NK-92 (cell line): ENCODE measurements around the gene FHIP2A.
"Not testable (repeated sequence)": the region's sequence is repeated elsewhere in the genome, so short reads cannot be mapped to it uniquely, and the experiment has no call there.

Experiments
- DNase-seq: peaks from one replicate; lab custom pipeline; 2025; ENCODE audit not compliant: unreplicated experiment; lab: John Stamatoyannopoulos, UW

Gene FHIP2A

GRCh38 chr10:114811862-114812261, 9.7 kb upstream of the FHIP2A start:
- no peak for DNase-seq

- no peak for DNase-seq
These were observed 5.8 kb upstream of the FHIP2A start for GRCh38 chr10:114815791-114816190.

- DNase-seq: no peak
These were observed 5.3 kb upstream of the FHIP2A start for GRCh38 chr10:114816308-114816707.

DNA sequence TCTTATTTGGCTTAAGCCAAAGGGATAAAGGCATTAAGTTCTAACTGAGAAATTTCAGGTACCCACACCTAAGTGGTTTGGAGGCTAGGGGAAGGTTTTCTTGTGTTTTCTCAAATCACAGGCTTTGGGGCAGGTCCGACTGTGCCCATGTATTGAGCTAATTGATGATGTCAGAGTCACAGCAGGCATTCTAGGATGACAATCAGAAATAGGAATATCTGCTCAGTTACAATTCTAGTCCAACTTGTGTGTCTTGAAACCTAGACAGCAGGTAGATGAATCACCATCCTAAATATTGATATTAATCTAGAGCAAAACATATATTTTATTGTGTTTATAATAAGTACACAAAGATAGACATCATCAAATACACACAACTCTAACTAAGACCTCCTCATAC, 2.3 kb upstream of the FHIP2A start:
- DNase-seq: no peak

GRCh38 chr10:114821915-114822443, 399 bp downstream of the FHIP2A start:
- DNase-seq: no peak

- DNase-seq: no peak
These were observed 980 bp downstream of the FHIP2A start for GRCh38 chr10:114822444-114823076.

DNA sequence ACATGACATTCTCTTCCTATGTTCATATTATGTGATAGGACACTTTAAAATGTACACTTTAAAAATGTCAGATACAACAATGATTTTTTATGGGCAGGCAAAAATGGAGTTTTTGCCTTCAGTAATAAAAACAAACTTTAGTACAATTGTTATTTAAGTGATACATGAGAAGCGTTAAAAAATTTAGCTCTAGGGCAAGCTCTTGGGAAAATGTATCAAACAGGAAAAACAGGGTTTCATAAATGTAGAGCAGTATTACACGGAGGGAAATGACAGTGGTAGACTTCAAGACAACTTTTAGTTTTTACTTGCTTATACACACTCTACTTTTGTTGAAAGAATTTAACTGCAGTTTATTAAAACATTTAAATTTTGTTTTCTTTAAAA, 1.5 kb downstream of the FHIP2A start:
- no peak for DNase-seq

DNA sequence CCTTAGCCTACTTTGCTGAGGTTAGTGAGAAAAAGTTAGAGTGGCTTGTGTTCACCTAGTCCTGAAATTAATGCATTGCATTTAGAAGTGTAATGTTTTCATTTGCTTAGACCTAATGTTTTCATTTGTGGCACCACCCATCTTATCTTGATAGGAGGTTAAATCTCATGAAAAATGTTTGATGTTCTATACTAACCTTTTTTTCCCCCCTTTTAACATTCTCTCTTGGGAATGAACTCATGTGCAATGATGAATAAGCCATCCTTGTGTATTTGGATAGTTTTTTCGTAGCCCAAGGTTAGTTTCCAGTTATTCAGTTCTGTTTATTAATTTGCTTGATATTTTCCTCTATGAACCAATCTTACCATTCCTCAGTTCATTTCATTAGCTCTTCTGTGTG, 2.8 kb downstream of the FHIP2A start:
- no peak for DNase-seq

- DNase-seq: no peak
These were observed 4.1 kb downstream of the FHIP2A start for GRCh38 chr10:114825513-114826253.

DNA sequence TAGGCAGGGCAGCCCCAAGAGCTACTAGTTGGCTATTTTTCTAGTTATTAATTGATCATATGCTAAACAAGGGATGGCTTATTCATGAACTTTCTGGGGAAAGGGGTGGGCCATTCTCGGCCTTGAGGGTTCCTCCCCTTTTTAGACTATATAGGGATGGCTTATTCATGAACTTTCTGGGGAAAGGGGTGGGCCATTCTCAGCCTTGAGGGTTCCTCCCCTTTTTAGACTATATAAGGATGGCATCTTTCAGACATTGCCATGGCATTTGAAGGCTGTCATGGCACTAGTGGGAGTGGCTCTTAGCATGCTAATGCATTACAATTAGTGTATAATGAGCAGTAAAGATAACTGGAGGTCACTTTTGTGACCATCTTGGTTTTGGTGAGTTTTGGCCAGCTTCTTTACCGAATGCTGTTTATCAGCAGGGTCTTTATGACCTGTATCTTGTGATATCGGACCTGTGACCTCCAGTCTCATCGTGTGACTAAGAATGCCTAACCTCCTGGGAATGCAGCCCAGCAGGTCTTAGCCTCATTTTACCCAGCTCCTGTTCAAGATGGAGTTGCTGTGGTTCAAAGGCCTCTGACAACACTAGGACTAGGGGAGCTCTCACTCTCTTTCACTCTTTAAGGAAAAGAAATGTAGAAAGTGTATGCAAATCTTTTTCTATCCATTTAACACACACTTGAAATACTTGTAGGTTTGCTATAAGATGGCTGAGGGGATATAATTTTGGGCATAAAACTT, 7.8 kb downstream of the FHIP2A start:
- DNase-seq: no peak

- no peak for DNase-seq
These were observed 9.7 kb downstream of the FHIP2A start for GRCh38 chr10:114831186-114831867.

DNA sequence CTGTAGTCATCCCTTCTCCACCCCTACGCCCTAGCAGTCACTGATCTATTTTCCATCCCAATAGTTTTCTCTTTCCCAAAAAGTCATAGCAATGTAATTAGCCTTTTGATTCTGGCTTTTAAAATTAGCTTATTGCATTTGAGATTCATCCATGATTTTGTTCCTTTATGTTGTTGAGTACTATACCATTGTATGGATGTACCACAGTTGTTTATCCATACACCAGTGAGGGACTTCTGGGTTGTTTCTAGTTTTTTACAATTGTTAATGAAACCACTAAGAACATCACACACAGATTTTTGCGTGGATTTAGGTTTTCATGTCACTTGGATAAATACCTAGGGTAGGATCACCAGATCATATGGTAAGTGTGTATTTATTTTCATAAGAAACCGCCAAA, 16.1 kb downstream of the FHIP2A start:
- DNase-seq: no peak

- no peak for DNase-seq
These were observed 18.3 kb downstream of the FHIP2A start for GRCh38 chr10:114839901-114840300.

DNA sequence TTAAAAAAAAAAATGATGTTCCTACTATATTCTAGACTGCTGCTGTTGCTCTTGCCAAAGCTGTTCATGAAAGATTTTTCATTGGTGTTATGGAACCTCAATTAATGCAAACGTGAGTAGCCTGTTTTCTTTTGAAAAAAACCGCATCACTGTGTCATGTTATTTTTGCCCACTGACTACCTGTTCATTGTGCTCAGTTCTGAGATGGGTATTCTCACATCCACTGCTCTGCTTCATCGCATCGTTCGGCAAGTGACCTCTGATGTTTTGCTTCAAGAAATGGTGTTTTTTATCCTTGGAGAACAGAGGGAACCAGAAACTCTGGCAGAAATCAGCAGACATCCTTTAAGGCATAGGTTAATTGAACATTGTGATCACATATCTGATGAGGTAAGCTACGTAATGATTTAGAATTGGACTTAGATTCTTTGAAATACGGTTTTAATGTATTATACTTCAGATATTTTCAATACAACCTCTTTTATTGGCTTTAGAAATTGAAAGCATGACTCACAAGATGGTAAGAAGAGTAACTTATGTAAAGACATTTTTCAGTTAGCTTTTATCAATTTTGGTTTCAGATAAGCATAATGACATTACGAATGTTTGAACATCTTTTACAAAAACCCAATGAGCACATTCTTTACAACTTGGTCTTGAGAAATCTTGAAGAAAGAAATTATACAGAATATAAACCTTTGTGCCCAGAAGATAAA, 24.6 kb downstream of the FHIP2A start:
- no peak for DNase-seq

DNA sequence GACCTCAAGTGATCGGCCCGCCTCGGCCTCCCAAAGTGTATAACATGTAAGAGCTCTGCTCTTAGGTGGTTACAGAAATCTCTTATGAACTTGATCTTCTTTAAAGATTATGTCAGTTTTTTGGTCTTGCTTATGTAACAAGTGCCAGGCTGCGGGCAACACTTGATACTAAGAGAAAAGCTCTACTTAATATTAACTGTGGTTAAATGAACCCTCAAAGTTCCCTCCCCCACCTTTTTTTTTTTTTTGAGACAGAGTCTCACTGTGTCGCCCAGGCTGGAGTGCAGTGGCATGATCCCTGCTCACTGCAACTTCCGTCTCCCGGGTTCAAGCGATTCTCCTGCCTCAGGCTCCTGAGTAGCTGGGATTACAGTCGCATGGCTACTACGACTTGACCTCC, 25.9 kb downstream of the FHIP2A start:
- DNase-seq: not testable (repeated sequence)

GRCh38 chr10:114849674-114850073, 28.1 kb downstream of the FHIP2A start:
- DNase-seq: no peak

GRCh38 chr10:114850126-114850525, 28.5 kb downstream of the FHIP2A start:
- DNase-seq: no peak

DNA sequence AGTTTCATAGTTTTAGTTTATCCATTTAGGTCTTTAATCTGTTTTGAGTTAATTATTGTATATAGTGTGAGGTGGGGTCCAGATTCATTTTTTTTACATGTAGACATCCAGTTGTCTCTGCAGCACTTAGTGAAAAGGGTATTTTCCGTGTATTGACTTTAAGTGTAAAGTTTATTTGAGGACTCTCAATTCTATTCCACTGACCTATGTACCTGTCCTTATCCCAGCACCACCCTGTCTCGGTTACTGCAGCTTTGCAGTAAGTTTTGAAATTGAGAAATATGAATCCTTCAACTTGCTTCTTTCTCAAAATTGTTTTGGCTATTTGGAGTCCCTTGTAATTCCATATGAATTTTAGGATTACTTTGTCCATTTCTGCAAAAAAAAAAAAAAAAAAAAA, 29.8 kb downstream of the FHIP2A start:
- DNase-seq: no peak

GRCh38 chr10:114852197-114852596, 30.6 kb downstream of the FHIP2A start:
- DNase-seq: no peak

DNA sequence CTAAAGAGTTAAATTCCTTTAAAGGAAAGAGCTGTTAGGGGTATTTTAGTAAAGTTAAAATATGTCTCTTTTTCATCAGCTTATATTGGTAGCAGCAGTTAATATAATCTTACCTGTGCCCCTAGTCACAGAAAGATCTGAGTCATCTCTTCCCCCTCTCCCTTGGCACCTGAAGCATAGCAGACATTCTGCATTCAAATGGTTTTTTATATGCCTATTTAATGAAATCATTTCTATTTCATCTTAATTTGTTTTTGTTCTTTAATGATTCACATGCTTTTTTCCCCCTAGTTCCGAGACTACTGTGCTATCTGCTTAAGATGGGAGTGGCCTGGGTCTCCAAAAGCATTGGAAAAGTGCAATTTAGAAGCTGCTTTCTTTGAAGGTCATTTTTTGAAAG, 33.3 kb downstream of the FHIP2A start:
- DNase-seq: no peak
